Liver (tissue), 4 donors: ENCODE measurements around the gene CSNK1D. TPM values are rescaled to one million over a fixed set of nuclear protein-coding genes. Genes with fewer than 3 reads are reported as not detected.

ENCODE experiments used
- polyA plus RNA-seq, 2 donors: library from polyadenylated mRNA; stranded (reverse) in 1 of 2; unstranded in 1 of 2; fragments of 200-250 nt in 1 of 2; fragments of >200 nt in 1 of 2; fragmentation: Nextera tagmentation in 1 of 2; extraction: Ambion mirVana in 1 of 2; gene quantifications; one replicate each; pipeline versions ENCODE4 v1.2.1 to v1.2.3, GENCODE V29; 2013 to 2015
- total RNA-seq, 2 donors: library from RNA; depleted of rRNA; stranded (reverse); fragments of >200 nt; gene quantifications; one replicate each; pipeline ENCODE4 v1.2.3, GENCODE V29; 2014
- donor health status: healthy.
- donor health status: healthy.
- donor health status: healthy.

CSNK1D gene
- total and polyA plus RNA-seq, 4 donors, result 22.0 to 49.0 (median 34.2) TPM

Other genes with a start within 250 kb of the CSNK1D start
- gene RAC3, start 242.0 kb downstream of the CSNK1D start, total RNA-seq, result 1 to 10 TPM; 3.1 to 6.3 TPM
- 1 to 10 TPM in 1 of 2 donors, under 1 TPM in 1; 0.63 to 3.5 TPM for gene RAC3, start 242.0 kb downstream of the CSNK1D start, polyA plus RNA-seq
- gene DCXR, start 236.0 kb downstream of the CSNK1D start, total RNA-seq, result 100 to 1,000 TPM in 1 of 2 donors, 10 to 100 TPM in 1; 58.6 to 504 TPM
- 1,000 to 10,000 TPM in 1 of 2 donors, 100 to 1,000 TPM in 1; 667 to 1,190 TPM for gene DCXR, start 236.0 kb downstream of the CSNK1D start, polyA plus RNA-seq
- gene RFNG, start 221.9 kb downstream of the CSNK1D start, total RNA-seq, result 10 to 100 TPM; 15.0 to 23.7 TPM
- 10 to 100 TPM; 23.2 to 36.0 TPM for gene RFNG, start 221.9 kb downstream of the CSNK1D start, polyA plus RNA-seq
- 10 to 100 TPM; 59.4 to 66.3 TPM for gene GPS1, start 221.8 kb downstream of the CSNK1D start, total RNA-seq
- 10 to 100 TPM; 53.9 to 58.3 TPM for gene GPS1, start 221.8 kb downstream of the CSNK1D start, polyA plus RNA-seq
- 10 to 100 TPM; 40.6 to 59.5 TPM for gene DUS1L, start 207.9 kb downstream of the CSNK1D start, total RNA-seq
- gene DUS1L, start 207.9 kb downstream of the CSNK1D start, polyA plus RNA-seq, result 10 to 100 TPM; 47.2 to 74.7 TPM
- 100 to 1,000 TPM; 184 to 229 TPM for gene FASN, start 175.5 kb downstream of the CSNK1D start, total RNA-seq
- gene FASN, start 175.5 kb downstream of the CSNK1D start, polyA plus RNA-seq, result 10 to 100 TPM; 53.1 to 75.3 TPM
- gene CCDC57, start 60.9 kb downstream of the CSNK1D start, total RNA-seq, result 10 to 100 TPM in 1 of 2 donors, 1 to 10 TPM in 1; 5.4 to 13.6 TPM
- 10 to 100 TPM in 1 of 2 donors, 1 to 10 TPM in 1; 9.8 to 19.1 TPM for gene CCDC57, start 60.9 kb downstream of the CSNK1D start, polyA plus RNA-seq
- 10 to 100 TPM in 1 of 2 donors, 1 to 10 TPM in 1; 9.2 to 10.5 TPM for gene SLC16A3, start 44.7 kb downstream of the CSNK1D start, total RNA-seq
- 1 to 10 TPM; 1.1 to 8.4 TPM for gene SLC16A3, start 44.7 kb downstream of the CSNK1D start, polyA plus RNA-seq
- gene CD7, start 43.9 kb upstream of the CSNK1D start, total RNA-seq, result 1 to 10 TPM; 1.4 to 1.5 TPM
- gene CD7, start 43.9 kb upstream of the CSNK1D start, polyA plus RNA-seq, result 1 to 10 TPM; 1.0 to 1.4 TPM
- gene SECTM1, start 60.1 kb upstream of the CSNK1D start, total RNA-seq, result 10 to 100 TPM in 1 of 2 donors, 1 to 10 TPM in 1; 3.6 to 14.2 TPM
- 1 to 10 TPM; 1.3 to 5.7 TPM for gene SECTM1, start 60.1 kb upstream of the CSNK1D start, polyA plus RNA-seq
- gene TEX19, start 85.5 kb upstream of the CSNK1D start, total RNA-seq, result under 1 TPM in 1 of 2 donors, not detected in 1; 0.14 TPM
- not detected for gene TEX19, start 85.5 kb upstream of the CSNK1D start, polyA plus RNA-seq
- gene UTS2R, start 98.1 kb upstream of the CSNK1D start, total RNA-seq, result not detected
- gene UTS2R, start 98.1 kb upstream of the CSNK1D start, polyA plus RNA-seq, result not detected
- 10 to 100 TPM in 1 of 2 donors, 1 to 10 TPM in 1; 9.7 to 19.9 TPM for gene HEXD, start 144.6 kb upstream of the CSNK1D start, total RNA-seq
- 10 to 100 TPM in 1 of 2 donors, 1 to 10 TPM in 1; 5.6 to 14.7 TPM for gene HEXD, start 144.6 kb upstream of the CSNK1D start, polyA plus RNA-seq
- 10 to 100 TPM; 16.1 to 23.2 TPM for gene OGFOD3, start 144.9 kb upstream of the CSNK1D start, total RNA-seq
- gene OGFOD3, start 144.9 kb upstream of the CSNK1D start, polyA plus RNA-seq, result 10 to 100 TPM; 15.0 to 20.9 TPM
- 10 to 100 TPM; 25.9 to 44.0 TPM for gene CYBC1, start 177.1 kb upstream of the CSNK1D start, total RNA-seq
- 10 to 100 TPM; 23.2 to 45.6 TPM for gene CYBC1, start 177.1 kb upstream of the CSNK1D start, polyA plus RNA-seq
- gene NARF, start 185.0 kb upstream of the CSNK1D start, total RNA-seq, result 10 to 100 TPM; 24.8 to 87.5 TPM
- gene NARF, start 185.0 kb upstream of the CSNK1D start, polyA plus RNA-seq, result 10 to 100 TPM; 19.8 to 27.6 TPM
- gene FOXK2, start 246.0 kb upstream of the CSNK1D start, total RNA-seq, result 10 to 100 TPM; 13.4 to 16.2 TPM
- gene FOXK2, start 246.0 kb upstream of the CSNK1D start, polyA plus RNA-seq, result 1 to 10 TPM; 3.1 to 8.3 TPM